GM12865 (cell line): ENCODE measurements around the gene PCDH18.
"Not testable (repeated sequence)": the region's sequence is repeated elsewhere in the genome, so short reads cannot be mapped to it uniquely, and the experiment has no call there.

ENCODE experiments used
- DNase-seq: peaks from one replicate; pipeline ENCODE4 v3.0.0; 2010; ENCODE audit warnings: low read depth
- H3K4me3 ChIP-seq: 2 replicates; pipeline ENCODE4 v1.5.1; 2011; ENCODE audit warnings: mild to moderate bottlenecking, low read depth, low read length, control low read depth
- CTCF ChIP-seq: IDR thresholded peaks from 2 replicates; pipeline ENCODE4 v1.5.1; 2011; ENCODE audit warnings: low read length, control low read depth, low read depth, inconsistent platforms; ENCODE audit not compliant: insufficient read depth; ENCODE audit errors: missing control alignments

PCDH18 gene

GRCh38 chr4:137514406-137515111 lies 17.7 kb downstream of the PCDH18 start:
- H3K4me3 ChIP-seq = no peak overlapping the region
- no peak for TF ChIP-seq CTCF
- no peak for DNase-seq

GRCh38 chr4:137510557-137511265 lies 21.6 kb downstream of the PCDH18 start:
- no peak for TF ChIP-seq CTCF
- H3K4me3 ChIP-seq = no peak overlapping the region
- no peak for DNase-seq

- no peak overlapping the region for H3K4me3 ChIP-seq
- DNase-seq = no peak
- no peak for TF ChIP-seq CTCF
These were observed 22.4 kb downstream of the PCDH18 start for GRCh38 chr4:137509855-137510282.

GRCh38 chr4:137502339-137503129 lies 29.8 kb downstream of the PCDH18 start:
- TF ChIP-seq CTCF = no peak
- H3K4me3 ChIP-seq = no peak overlapping the region
- DNase-seq = peak; percentile 9

GRCh38 chr4:137496267-137496666 lies 36.0 kb downstream of the PCDH18 start:
- not testable (repeated sequence) for DNase-seq, H3K4me3 ChIP-seq

- no peak overlapping the region for H3K4me3 ChIP-seq
- no peak for DNase-seq
- no peak for TF ChIP-seq CTCF
These were observed 36.7 kb downstream of the PCDH18 start for GRCh38 chr4:137495578-137495977.

GRCh38 chr4:137483313-137483959 lies 48.9 kb downstream of the PCDH18 start:
- DNase-seq, H3K4me3 ChIP-seq: not testable (repeated sequence)

GRCh38 chr4:137479657-137480056 lies 52.6 kb downstream of the PCDH18 start:
- DNase-seq = peak; percentile 2
- not testable (repeated sequence) for H3K4me3 ChIP-seq
